ENCODE data around the gene SLC25A1.

GRCh38 chr22:19151329-19152191, 27.0 kb downstream of the SLC25A1 start:
- TF ChIP-seq MAX (IDR thresholded peaks at IDR 0.05) (no peak), REST (IDR thresholded peaks at IDR 0.05; ENCODE audit: low read depth) (no peak), NFIC (IDR thresholded peaks at IDR 0.05) (no peak), EP300 (IDR thresholded peaks at IDR 0.05; ENCODE audit: borderline replicate concordance) (no peak), CEBPB (IDR thresholded peaks at IDR 0.05) (no peak), RAD21 (IDR thresholded peaks at IDR 0.05; ENCODE audit: low read depth) (no peak), YY1 (IDR thresholded peaks at IDR 0.05; ENCODE audit: low read depth) (no peak), TAF1 (IDR thresholded peaks at IDR 0.05; ENCODE audit: low read depth) (no peak), TCF12 (IDR thresholded peaks at IDR 0.05; ENCODE audit: low read depth) (no peak), ZBTB7A (IDR thresholded peaks at IDR 0.05; ENCODE audit: low read depth) (no peak)

Measured in Ishikawa (cell line).